B cell (primary cell): ENCODE measurements around the gene PTPN4. TPM values are rescaled to one million over a fixed set of nuclear protein-coding genes. Genes with fewer than 3 reads are reported as not detected.

Experiments used
- ATAC-seq: fragments of 200-7000 bp; cut with Tn5 transposase; one replicate; pipeline ENCODE4 v1.10.0; 2021; ENCODE audit warnings: low read depth, mild to moderate bottlenecking, moderate number of reproducible peaks, moderate library complexity
- CTCF ChIA-PET: fragments of 350-600 bp; sonication (Branson Sonifier 250); formaldehyde crosslinking; loops from one replicate; lab custom pipeline; 2021; ENCODE audit warnings: antibody characterized with exemption, inconsistent platforms; lab: Charles Lee
- POLR2A ChIA-PET: fragments of 350-600 bp; sonication (Branson Sonifier 250); formaldehyde crosslinking; loops from one replicate; lab custom pipeline; 2021; ENCODE audit warnings: antibody characterized with exemption; lab: Charles Lee
- DNase-seq: peaks from one replicate; pipeline ENCODE4 v3.0.0; 2013
- H2AFZ ChIP-seq: 2 replicates; pipeline ENCODE4 v1.6.1; 2012; ENCODE audit warnings: mild to moderate bottlenecking, low read depth, low read length; ENCODE audit not compliant: insufficient read depth, poor library complexity, severe bottlenecking
- H3K27ac ChIP-seq, 2 donors: 1 replicate in 1 of 2; 2 replicates in 1 of 2; pipeline ENCODE4 v1.5.1; 2012 to 2013; ENCODE audit warnings: low read length in 2 of 2, mild to moderate bottlenecking in 2 of 2, moderate library complexity in 1 of 2
- H3K27me3 ChIP-seq, 4 experiments: fragments of 200-600 bp in 1 of 4; sonication (generic) in 1 of 4; replicated peaks in 1 of 4; 1 replicate in 2 of 4; 2 replicates in 2 of 4; pipeline versions ENCODE4 v1.6.1 to v1.7.0; 2013 to 2016; ENCODE audit warnings: low read length in 3 of 4, mild to moderate bottlenecking in 2 of 4, mixed read lengths in 1 of 4, moderate library complexity in 1 of 4; ENCODE audit not compliant: insufficient read depth in 4 of 4, control insufficient read depth in 3 of 4; ENCODE audit errors: control extremely low read depth in 1 of 4
- H3K36me3 ChIP-seq, 2 experiments: replicated peaks in 1 of 2; 1 replicate in 1 of 2; 2 replicates in 1 of 2; pipeline versions ENCODE4 v1.6.1 to v1.7.1; 2013; ENCODE audit warnings: low read length in 1 of 2; ENCODE audit not compliant: insufficient read depth in 2 of 2, control insufficient read depth in 1 of 2; ENCODE audit errors: control extremely low read depth in 1 of 2, extremely low read depth in 1 of 2
- H3K4me1 ChIP-seq, 2 donors: fragments of 200-600 bp in 1 of 2; sonication (generic) in 1 of 2; 1 replicate in 1 of 2; 2 replicates in 1 of 2; pipeline versions ENCODE4 v1.5.1 to v1.6.1; 2013 to 2017; ENCODE audit warnings: low read length in 2 of 2; ENCODE audit not compliant: control insufficient read depth in 2 of 2, insufficient read depth in 2 of 2
- H3K4me2 ChIP-seq: replicated peaks from 2 replicates; pipeline ENCODE3; 2012; ENCODE audit warnings: mild to moderate bottlenecking, low read depth, low read length; ENCODE audit not compliant: poor library complexity, severe bottlenecking
- H3K4me3 ChIP-seq, 5 experiments: fragments of 200-600 bp in 1 of 5; sonication (generic) in 1 of 5; 1 replicate in 3 of 5; 2 replicates in 2 of 5; pipeline versions ENCODE4 v1.5.1 to v1.7.0; 2011 to 2016; ENCODE audit warnings: low read length in 4 of 5, mild to moderate bottlenecking in 4 of 5, low read depth in 2 of 5, control low read depth in 1 of 5, moderate library complexity in 1 of 5; ENCODE audit not compliant: insufficient read depth in 1 of 5; ENCODE audit errors: control extremely low read depth in 1 of 5, extremely low read depth in 1 of 5
- H3K79me2 ChIP-seq: fragments of 200-600 bp; sonication (generic); one replicate; pipeline ENCODE4 v1.6.0; 2016; ENCODE audit warnings: low read length; ENCODE audit not compliant: control insufficient read depth, insufficient read depth
- H3K9ac ChIP-seq: fragments of 200-600 bp; sonication (generic); 2 replicates; pipeline ENCODE4 v1.6.1; 2017; ENCODE audit warnings: mild to moderate bottlenecking, low read length, moderate library complexity
- H3K9me3 ChIP-seq, 3 donors: one replicate each; pipeline versions ENCODE4 v1.6.1 to v1.7.1; 2013; ENCODE audit warnings: low read length in 2 of 3; ENCODE audit not compliant: control insufficient read depth in 2 of 3, insufficient read depth in 1 of 3; ENCODE audit errors: control extremely low read depth in 1 of 3
- H4K20me1 ChIP-seq: 2 replicates; pipeline ENCODE4 v1.6.0; 2012; ENCODE audit warnings: mild to moderate bottlenecking, low read length; ENCODE audit not compliant: insufficient read depth, control insufficient read depth, poor library complexity, severe bottlenecking
- H3K27ac Mint-ChIP-seq: one replicate; pipeline ENCODE4 v1.8.0; 2021; ENCODE audit warnings: mixed read lengths
- H3K27me3 Mint-ChIP-seq: one replicate; pipeline ENCODE4 v1.8.0; 2021; ENCODE audit warnings: mixed read lengths
- H3K4me1 Mint-ChIP-seq: one replicate; pipeline ENCODE4 v1.8.0; 2021; ENCODE audit warnings: mixed read lengths
- H3K4me3 Mint-ChIP-seq: one replicate; pipeline ENCODE4 v1.8.0; 2021; ENCODE audit warnings: mixed read lengths
- H3K9me3 Mint-ChIP-seq: one replicate; pipeline ENCODE4 v1.8.0; 2022; ENCODE audit warnings: mixed read lengths; ENCODE audit not compliant: insufficient read depth
- CTCF ChIP-seq: fragments of 200-600 bp; IDR thresholded peaks from one replicate; pipeline ENCODE4 v1.8.0; 2022; ENCODE audit warnings: antibody characterized with exemption, mild to moderate bottlenecking
- EZH2 ChIP-seq: IDR thresholded peaks from 2 replicates; pipeline ENCODE4 v1.6.1; 2012; ENCODE audit warnings: borderline replicate concordance, low read depth, mild to moderate bottlenecking, moderate library complexity, low read length; ENCODE audit not compliant: insufficient read depth, poor library complexity, severe bottlenecking
- WGBS: methylation state at CpG from one replicate; pipeline ENCODE4 v1.1.5; 2013; ENCODE audit warnings: missing lambda C conversion rate; ENCODE audit not compliant: insufficient coverage; 5-methylcytosine and 5-hydroxymethylcytosine counted together
- intact Hi-C: fragments of 100-400 bp; cut with micrococcal nuclease; formaldehyde crosslinking; loops from one replicate; pipeline ENCODE4 v1.10.0; 2022
- polyA plus RNA-seq: library from polyadenylated mRNA; depleted of rRNA; stranded (reverse); fragments of >200 nt; gene quantifications from 2 replicates; pipeline ENCODE4 v1.2.3, GENCODE V29; 2012
- total RNA-seq, 2 donors: library from RNA; stranded (reverse); fragments of 120-200 nt in 1 of 2; gene quantifications; 1 replicate in 1 of 2; 2 replicates in 1 of 2; pipeline versions ENCODE4 v1.2.3 to v1.2.4, GENCODE V29; 2013 to 2022

Gene PTPN4
- total and polyA plus RNA-seq, 2 donors (not counting 1 experiment from before 2014, with no cell fraction given) = 12.6 to 54.8 TPM

GRCh38 chr2:119732601-119733164, 27.0 kb upstream of the PTPN4 start:
- no peak overlapping the region for H3K4me2 ChIP-seq
- Mint-ChIP-seq H3K4me3 (no peak overlapping the region), H3K9me3 (no peaks in the 10 kb centered on the region), H3K27me3 (peaks cover 31% of the 10 kb centered on the region), H3K27ac (no peak overlapping the region), H3K4me1 (no peaks in the 10 kb centered on the region)
- H2AFZ ChIP-seq = no peak overlapping the region
- TF ChIP-seq CTCF (no peak), EZH2 (no peak)
- no peaks in the 10 kb centered on the region for H3K36me3 ChIP-seq
- DNase-seq (no peak), ATAC-seq (no peak)
- no peaks in the 10 kb centered on the region for H3K79me2 ChIP-seq
- ChIA-PET CTCF (no interaction called here), POLR2A (no interaction called here)
- H3K27me3 ChIP-seq = peaks cover 0 to 3% (median 0%) of the 10 kb centered on the region in 4 experiments
- no peak overlapping the region for H3K4me3 ChIP-seq
- H3K4me1 ChIP-seq = no peaks in the 10 kb centered on the region
- intact Hi-C loops = no loop called here
- H3K27ac ChIP-seq = no peak overlapping the region
- no peak overlapping the region for H3K9ac ChIP-seq
- WGBS = 94% methylated on average over 5 of the region's 6 CpGs
- no peaks in the 10 kb centered on the region for H4K20me1 ChIP-seq
- peaks cover 0 to 3% (median 0%) of the 10 kb centered on the region in 3 donors for H3K9me3 ChIP-seq

GRCh38 chr2:119734047-119734446, 25.7 kb upstream of the PTPN4 start:
- DNase-seq (no peak), ATAC-seq (no peak)
- 92% methylated on average over 4 of the region's 4 CpGs for WGBS
- H3K27ac ChIP-seq = no peak overlapping the region
- Mint-ChIP-seq H3K4me3 (no peak overlapping the region), H3K9me3 (no peaks in the 10 kb centered on the region), H3K27ac (no peak overlapping the region), H3K27me3 (peaks cover 29% of the 10 kb centered on the region), H3K4me1 (no peaks in the 10 kb centered on the region)
- no peak for TF ChIP-seq CTCF
- no peak for TF ChIP-seq EZH2
- H3K9ac ChIP-seq = no peak overlapping the region
- ChIA-PET POLR2A (no interaction called here), CTCF (no interaction called here)
- H3K27me3 ChIP-seq = peaks cover 0 to 3% (median 0%) of the 10 kb centered on the region in 4 experiments
- H3K9me3 ChIP-seq = peaks cover 0 to 3% (median 0%) of the 10 kb centered on the region in 3 donors
- no peak overlapping the region for H3K4me3 ChIP-seq
- H3K36me3 ChIP-seq = no peaks in the 10 kb centered on the region
- intact Hi-C loops = no loop called here
- H3K4me2 ChIP-seq = no peak overlapping the region
- H3K79me2 ChIP-seq = no peaks in the 10 kb centered on the region
- H3K4me1 ChIP-seq = no peaks in the 10 kb centered on the region
- H2AFZ ChIP-seq = no peak overlapping the region
- no peaks in the 10 kb centered on the region for H4K20me1 ChIP-seq
